ENCODE data around the gene SLC22A13. TPM values are rescaled to one million over a fixed set of nuclear protein-coding genes. Genes with fewer than 3 reads are reported as not detected.
"Not testable (repeated sequence)": the region's sequence is repeated elsewhere in the genome, so short reads cannot be mapped to it uniquely, and the experiment has no call there.

SLC22A13 gene
- total RNA-seq, result 0.95 TPM

- no peak for DNase-seq (ENCODE audit: low spot score)
Measured at GRCh38 chr3:38265604-38266307, at the start of gene SLC22A13. Gene SLC22A13 (plus strand): TSS chr3:38265812. CDS start chr3:38265861, 49 bp downstream.

- DNase-seq (ENCODE audit: low spot score), result no peak
Measured at GRCh38 chr3:38219609-38220197, 45.9 kb upstream of the SLC22A13 start.

- DNase-seq (ENCODE audit: low spot score), result no peak
Measured at GRCh38 chr3:38221005-38221404, 44.6 kb upstream of the SLC22A13 start.

GRCh38 chr3:38222032-38222634, 43.5 kb upstream of the SLC22A13 start:
- DNase-seq (ENCODE audit: low spot score), result no peak

GRCh38 chr3:38224357-38224756, 41.3 kb upstream of the SLC22A13 start:
- DNase-seq (ENCODE audit: low spot score), result no peak

- DNase-seq (ENCODE audit: low spot score), result no peak
Measured at GRCh38 chr3:38226273-38226672, 39.3 kb upstream of the SLC22A13 start.

- no peak for DNase-seq (ENCODE audit: low spot score)
Measured at GRCh38 chr3:38227989-38228388, 37.6 kb upstream of the SLC22A13 start.

- no peak for DNase-seq (ENCODE audit: low spot score)
Measured at GRCh38 chr3:38229036-38229435, 36.6 kb upstream of the SLC22A13 start.

- DNase-seq (ENCODE audit: low spot score), result no peak
Measured at GRCh38 chr3:38232701-38233100, 32.9 kb upstream of the SLC22A13 start.

- DNase-seq (ENCODE audit: low spot score), result no peak
Measured at GRCh38 chr3:38235466-38235865, 30.1 kb upstream of the SLC22A13 start.

GRCh38 chr3:38238416-38239008, 27.1 kb upstream of the SLC22A13 start:
- DNase-seq (ENCODE audit: low spot score), result no peak

GRCh38 chr3:38242812-38243211, 22.8 kb upstream of the SLC22A13 start:
- DNase-seq (ENCODE audit: low spot score), result not testable (repeated sequence)

- DNase-seq (ENCODE audit: low spot score), result no peak
Measured at GRCh38 chr3:38245930-38246329, 19.7 kb upstream of the SLC22A13 start.

- no peak for DNase-seq (ENCODE audit: low spot score)
Measured at GRCh38 chr3:38247366-38248035, 18.1 kb upstream of the SLC22A13 start.

- no peak for DNase-seq (ENCODE audit: low spot score)
Measured at GRCh38 chr3:38250198-38250597, 15.4 kb upstream of the SLC22A13 start.

- no peak for DNase-seq (ENCODE audit: low spot score)
Measured at GRCh38 chr3:38251197-38251596, 14.4 kb upstream of the SLC22A13 start.

- no peak for DNase-seq (ENCODE audit: low spot score)
Measured at GRCh38 chr3:38253704-38254103, 11.9 kb upstream of the SLC22A13 start.

GRCh38 chr3:38254872-38255271, 10.7 kb upstream of the SLC22A13 start:
- no peak for DNase-seq (ENCODE audit: low spot score)

- no peak for DNase-seq (ENCODE audit: low spot score)
Measured at GRCh38 chr3:38255627-38256026, 10.0 kb upstream of the SLC22A13 start.

GRCh38 chr3:38257583-38257982, 8.0 kb upstream of the SLC22A13 start:
- DNase-seq (ENCODE audit: low spot score), result no peak

- no peak for DNase-seq (ENCODE audit: low spot score)
Measured at GRCh38 chr3:38260474-38260873, 5.1 kb upstream of the SLC22A13 start.

GRCh38 chr3:38264353-38264771, 1.2 kb upstream of the SLC22A13 start:
- DNase-seq (ENCODE audit: low spot score), result no peak
